Fibroblast of mammary gland (primary cell): ENCODE results near the gene MCAT.
A peak's percentile ranks its signal among the peaks of the same experiment; 100 is the strongest.
"Not testable (repeated sequence)": the region's sequence is repeated elsewhere in the genome, so short reads cannot be mapped to it uniquely, and the experiment has no call there.

Source experiments
- DNase-seq: peaks from one replicate; pipeline ENCODE4 v3.0.0-alpha.2; 2010; ENCODE audit warnings: low read depth
- H3K4me3 ChIP-seq: 2 replicates; pipeline ENCODE4 v1.5.1; 2011; ENCODE audit warnings: low read depth, mild to moderate bottlenecking, low read length, moderate library complexity; ENCODE audit not compliant: control insufficient read depth
- CTCF ChIP-seq: conservative IDR thresholded peaks from 2 replicates; pipeline ENCODE4 v1.5.1; 2011; ENCODE audit warnings: low read depth, low read length, inconsistent platforms; ENCODE audit not compliant: control insufficient read depth, insufficient read depth

MCAT gene

GRCh38 chr22:43110927-43111623, 32.1 kb downstream of the MCAT start:
- DNase-seq, result no peak
- no peak for TF ChIP-seq CTCF
- H3K4me3 ChIP-seq, result peak overlapping the region; percentile 13

DNA sequence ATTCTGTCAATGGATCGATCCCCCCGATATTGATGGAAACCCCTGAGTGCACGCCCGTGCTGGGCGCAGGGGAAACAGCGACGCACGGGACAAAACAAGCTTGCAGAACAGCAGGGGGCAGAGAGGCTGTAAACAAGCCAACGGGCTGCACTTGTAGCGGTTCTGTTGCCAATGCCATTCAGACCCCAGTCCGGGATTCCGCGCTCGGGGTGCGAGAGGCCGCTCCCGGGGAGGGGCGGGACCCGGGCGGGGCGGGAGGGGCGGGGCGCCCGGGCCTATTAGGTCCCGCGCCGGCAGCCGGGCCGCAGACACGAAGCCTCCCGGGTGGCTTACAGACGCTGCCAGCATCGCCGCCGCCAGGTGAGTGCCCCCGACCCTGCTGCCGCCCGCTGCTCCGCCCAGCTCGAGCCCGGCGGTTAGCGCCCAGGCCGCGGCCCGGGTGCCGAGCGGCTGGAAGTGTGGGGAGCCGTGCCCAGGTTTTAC, 32.7 kb downstream of the MCAT start, which contains the start of gene BIK:
Gene BIK, plus strand, starts transcription at position 307 of the 483 bp plus-strand sequence. CDS start 13,273 bp downstream, outside the sequence.
- H3K4me3 ChIP-seq, result peak within 1 kb of the TSS; percentile 21
- TF ChIP-seq CTCF, result peak; percentile 27

DNA sequence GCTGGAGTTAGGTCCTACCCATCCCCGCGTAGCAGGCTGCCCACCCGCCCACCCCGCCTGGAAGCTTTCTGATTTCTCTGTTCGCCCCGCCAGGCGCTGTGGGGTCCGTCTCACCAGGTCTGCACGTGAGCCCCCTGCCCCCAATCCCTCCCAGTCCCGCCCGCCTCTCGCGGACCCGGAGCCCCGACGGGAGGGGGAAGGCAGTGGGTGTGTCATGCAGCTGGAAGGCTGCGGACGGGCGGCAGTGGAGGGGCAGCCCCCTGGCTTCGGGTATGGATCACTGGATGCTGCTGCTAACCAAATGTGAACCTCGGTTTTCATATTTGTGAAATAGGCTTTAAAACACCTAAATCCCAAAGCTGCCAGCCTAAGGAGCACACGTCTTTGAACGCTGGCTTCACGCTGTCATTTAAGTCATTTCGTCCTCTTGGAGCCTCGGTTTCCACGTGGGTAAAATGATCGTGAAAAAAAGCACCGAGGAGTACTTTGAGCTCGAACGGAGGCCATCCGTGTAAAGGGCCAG, 33.2 kb downstream of the MCAT start:
- DNase-seq, result no peak
- TF ChIP-seq CTCF, result no peak
- peak overlapping the region; percentile 21 for H3K4me3 ChIP-seq

More for the DNA sequence above, 32.7 kb downstream of the MCAT start, which contains the start of gene BIK:
- DNase-seq, result peak; percentile 14

DNA sequence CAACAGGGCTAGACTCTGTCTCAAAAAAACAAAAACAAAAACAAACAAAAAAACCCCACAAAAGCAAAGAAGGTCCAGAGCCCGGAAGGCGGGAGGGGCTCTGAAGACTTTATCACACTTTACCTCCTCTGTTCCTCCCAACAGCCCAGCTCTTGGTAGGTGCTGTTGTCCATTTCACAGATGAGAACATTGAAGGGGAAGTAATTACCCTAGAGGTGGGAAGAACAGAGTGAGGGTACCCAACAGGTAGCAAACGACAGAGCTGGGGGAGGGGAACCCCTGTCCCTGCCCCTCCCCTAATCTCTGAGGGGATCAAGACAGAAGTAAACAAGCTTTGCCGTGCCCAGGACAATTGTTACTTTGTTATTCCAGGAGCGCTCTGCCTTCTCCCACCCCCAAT, 33.7 kb downstream of the MCAT start:
- no peak for DNase-seq
- no peak overlapping the region for H3K4me3 ChIP-seq
- no peak for TF ChIP-seq CTCF

GRCh38 chr22:43106302-43106701, 36.9 kb downstream of the MCAT start:
- no peak for DNase-seq

DNA sequence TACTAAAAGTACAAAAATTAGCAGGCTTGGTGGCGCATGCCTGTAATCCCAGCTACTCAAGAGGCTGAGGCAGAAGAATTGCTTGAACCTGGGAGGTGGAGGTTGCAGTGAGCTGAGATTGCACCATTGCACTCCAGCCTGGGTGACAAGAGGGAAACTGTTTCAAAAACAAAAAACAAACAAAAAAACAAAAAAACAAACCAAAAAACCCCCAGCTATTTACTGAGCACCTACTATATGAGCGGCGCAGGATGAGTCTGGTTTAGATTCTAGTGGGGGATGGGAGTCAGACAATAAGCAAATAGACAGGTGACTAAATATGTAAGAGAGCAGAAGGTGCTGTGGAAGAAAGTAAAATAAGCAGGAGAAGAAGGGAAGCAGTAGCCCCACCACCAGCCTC, 38.2 kb downstream of the MCAT start:
- not testable (repeated sequence) for H3K4me3 ChIP-seq, DNase-seq

More at GRCh38 chr22:43106302-43106701, 36.9 kb downstream of the MCAT start:
- no peak overlapping the region for H3K4me3 ChIP-seq
- TF ChIP-seq CTCF, result no peak

GRCh38 chr22:43104056-43104625, 39.1 kb downstream of the MCAT start:
- not testable (repeated sequence) for H3K4me3 ChIP-seq
- peak; percentile 13 for DNase-seq
